HepG2 (cell line): ENCODE data around the gene CS. TPM values are rescaled to one million over a fixed set of nuclear protein-coding genes. Genes with fewer than 3 reads are reported as not detected.

ENCODE experiments used
- ATAC-seq: fragments of 200-7000 bp; cut with Tn5 transposase; 3 replicates; pipeline ENCODE4 v1.9.1; 2020; ENCODE audit warnings: mild to moderate bottlenecking, moderate library complexity
- BruUV-seq: library from RNA; stranded (reverse); fragments of 400-500 nt; replicated peaks from 2 replicates; lab custom pipeline; 2021; lab: Mats Ljungman, UMichigan
- CTCF ChIA-PET: fragments of 300-600 bp; formaldehyde crosslinking; extraction: SDS; loops from one replicate; lab custom pipeline; 2021; ENCODE audit warnings: low total read pairs, inconsistent platforms, low intra/inter-chr PET ratio; lab: Yijun Ruan, JAX
- POLR2A ChIA-PET: fragments of 350-600 bp; sonication (Branson Sonifier 250); formaldehyde crosslinking; loops from one replicate; lab custom pipeline; 2020; ENCODE audit warnings: antibody characterized with exemption, inconsistent platforms; lab: Yijun Ruan, JAX
- DNase-seq: peaks from one replicate; pipeline ENCODE4 v3.0.0-alpha.2; 2015; ENCODE audit warnings: low spot score
- FAIRE-seq: peaks from 3 replicates; lab custom pipeline; 2011; peaks lifted over from hg19 to GRCh38; lab: Jason Lieb, UNC
- H2AFZ ChIP-seq: one replicate; pipeline ENCODE4 v1.6.1; 2011; ENCODE audit warnings: low read length, inconsistent platforms
- H3K27ac ChIP-seq: fragments of 300-600 bp; 3 replicates; pipeline ENCODE4 v1.8.0; 2011; ENCODE audit warnings: mixed run types, mild to moderate bottlenecking, mixed read lengths, low read length, inconsistent platforms; ENCODE audit not compliant: insufficient read depth; ENCODE audit errors: extremely low read length
- H3K27me3 ChIP-seq, 2 experiments: fragments of 200-600 bp in 1 of 2; 2 replicates in 1 of 2; 3 replicates in 1 of 2; pipeline versions ENCODE4 v1.6.0 to v1.8.0; 2011; ENCODE audit warnings: low read length in 2 of 2, mild to moderate bottlenecking in 2 of 2, moderate library complexity in 2 of 2, inconsistent platforms in 1 of 2; ENCODE audit not compliant: insufficient read depth in 2 of 2, control insufficient read depth in 1 of 2
- H3K36me3 ChIP-seq, 2 experiments: fragments of 200-600 bp in 1 of 2; replicated peaks in 1 of 2; 2 replicates in 1 of 2; 3 replicates in 1 of 2; pipeline versions ENCODE4 v1.5.1 to v1.8.0; 2011; ENCODE audit warnings: low read length in 2 of 2, inconsistent platforms in 1 of 2; ENCODE audit not compliant: insufficient read depth in 2 of 2, control insufficient read depth in 1 of 2
- H3K4me1 ChIP-seq: 2 replicates; pipeline ENCODE4 v1.5.1; 2012; ENCODE audit warnings: low read length, inconsistent platforms; ENCODE audit not compliant: insufficient read depth
- H3K4me2 ChIP-seq: 2 replicates; pipeline ENCODE4 v1.6.0; 2011; ENCODE audit warnings: low read depth, low read length, inconsistent platforms
- H3K4me3 ChIP-seq, 3 experiments: fragments of 200-600 bp in 1 of 3; sonication (generic), shearing (Covaris generic) in 1 of 3; replicated peaks in 1 of 3; 2 replicates each; pipeline ENCODE4 v1.5.1; 2011 to 2016; ENCODE audit warnings: low read length in 3 of 3, inconsistent platforms in 2 of 3, low read depth in 2 of 3, mild to moderate bottlenecking in 2 of 3, control low read depth in 1 of 3, mixed read lengths in 1 of 3; ENCODE audit not compliant: insufficient read depth in 1 of 3
- H3K79me2 ChIP-seq: one replicate; pipeline ENCODE4 v1.6.1; 2011; ENCODE audit warnings: low read length, inconsistent platforms; ENCODE audit not compliant: insufficient read depth
- H3K9ac ChIP-seq: 2 replicates; pipeline ENCODE4 v1.6.0; 2011; ENCODE audit warnings: mild to moderate bottlenecking, low read depth, low read length, inconsistent platforms; ENCODE audit not compliant: insufficient read depth
- H3K9me3 ChIP-seq: 2 replicates; pipeline ENCODE4 v1.5.1; 2012; ENCODE audit warnings: mild to moderate bottlenecking, low read length
- H4K20me1 ChIP-seq: 2 replicates; pipeline ENCODE4 v1.6.0; 2011; ENCODE audit warnings: inconsistent platforms, mild to moderate bottlenecking, low read length, moderate library complexity; ENCODE audit not compliant: insufficient read depth
- CENPX ChIP-seq: sonication (generic); formaldehyde crosslinking; IDR thresholded peaks from 2 replicates; pipeline ENCODE4 v1.9.0; 2021; ENCODE audit warnings: mild to moderate bottlenecking, missing genetic modification reagents, moderate library complexity
- GATAD2A ChIP-seq: IDR thresholded peaks from 2 replicates; pipeline ENCODE4 v1.6.1; 2016
- KLF16 ChIP-seq, 2 experiments: sonication (generic) in 1 of 2; formaldehyde crosslinking in 1 of 2; IDR thresholded peaks; 2 replicates each; pipeline versions ENCODE4 v1.6.1 to v1.8.0; 2016 to 2023; ENCODE audit warnings: missing genetic modification reagents in 2 of 2, missing compliant biosample characterization in 1 of 2
- MYC ChIP-seq: sonication (generic); formaldehyde crosslinking; IDR thresholded peaks from 2 replicates; pipeline ENCODE4 v1.9.0; 2021; ENCODE audit warnings: missing genetic modification reagents, borderline replicate concordance
- TEAD2 ChIP-seq: sonication (generic); formaldehyde crosslinking; IDR thresholded peaks from 2 replicates; pipeline ENCODE4 v1.9.0; 2021; ENCODE audit warnings: missing genetic modification reagents
- ZNF17 ChIP-seq: sonication (generic); formaldehyde crosslinking; IDR thresholded peaks from 2 replicates; pipeline ENCODE4 v1.5.0; 2020; ENCODE audit warnings: mild to moderate bottlenecking, missing genetic modification reagents
- ZNF264 ChIP-seq: sonication (generic); formaldehyde crosslinking; IDR thresholded peaks from 2 replicates; pipeline ENCODE4 v1.4.0; 2020; ENCODE audit warnings: missing genetic modification reagents
- ZNF839 ChIP-seq: sonication (generic); formaldehyde crosslinking; IDR thresholded peaks from 2 replicates; pipeline ENCODE4 v1.4.0; 2020; ENCODE audit warnings: missing genetic modification reagents, mild to moderate bottlenecking, borderline replicate concordance
- ZNF841 ChIP-seq: sonication (generic); formaldehyde crosslinking; IDR thresholded peaks from 2 replicates; pipeline ENCODE4 v1.8.1; 2023; ENCODE audit warnings: missing genetic modification reagents, borderline replicate concordance
- WGBS: methylation state at CpG from one replicate; pipeline ENCODE4 v1.1.6; 2017; ENCODE audit warnings: low lambda C conversion rate; 5-methylcytosine and 5-hydroxymethylcytosine counted together
- in situ Hi-C: cut with HindIII; loops from 2 replicates; pipeline ENCODE4 v1.10.0; 2017; ENCODE audit warnings: low pct_unique_long_range_greater_than_20kb; ENCODE audit not compliant: extremely low pct_ligation_motif_present
- intact Hi-C: fragments of 100-400 bp; cut with micrococcal nuclease; formaldehyde crosslinking; loops from one replicate; pipeline ENCODE4 v1.10.0; 2022; ENCODE audit not compliant: unreplicated experiment
- polyA plus RNA-seq, 8 experiments: library from polyadenylated mRNA; depleted of rRNA in 3 of 8; stranded (reverse) in 7 of 8; unstranded in 1 of 8; fragments of >200 nt; fragmentation: Illumina TruSeq in 4 of 8; extraction: Trizol in 4 of 8; gene quantifications; 2 replicates each; pipeline versions ENCODE4 v1.2.1 to v1.2.3, GENCODE V29; 2011 to 2016; ENCODE audit warnings: low read depth in 4 of 8, missing spikeins in 1 of 8, mixed read lengths in 1 of 8; ENCODE audit not compliant: insufficient read depth in 1 of 8
- total RNA-seq, 5 experiments: library from RNA; depleted of rRNA; stranded (reverse); fragments of >200 nt; fragmentation: Illumina TruSeq; extraction: Trizol; gene quantifications; 2 replicates each; pipeline ENCODE4 v1.2.3, GENCODE V29; 2016; ENCODE audit warnings: low read depth in 1 of 5
- TF ChIP-seq, protein P1 (sequence below): sonication (generic); formaldehyde crosslinking; IDR thresholded peaks from 2 replicates; pipeline ENCODE4 v1.4.0; 2020; ENCODE audit warnings: low read depth, mild to moderate bottlenecking, missing genetic modification reagents
- TF ChIP-seq, protein P2 (sequence below): IDR thresholded peaks from 2 replicates; pipeline ENCODE4 v1.6.1; 2016; ENCODE audit warnings: control low read depth

Gene CS
- total and polyA plus RNA-seq, 2 of the 13 experiments (the other 11 are each of a cell fraction or from before 2014, with no cell fraction given): 173 to 175 TPM

DNA sequence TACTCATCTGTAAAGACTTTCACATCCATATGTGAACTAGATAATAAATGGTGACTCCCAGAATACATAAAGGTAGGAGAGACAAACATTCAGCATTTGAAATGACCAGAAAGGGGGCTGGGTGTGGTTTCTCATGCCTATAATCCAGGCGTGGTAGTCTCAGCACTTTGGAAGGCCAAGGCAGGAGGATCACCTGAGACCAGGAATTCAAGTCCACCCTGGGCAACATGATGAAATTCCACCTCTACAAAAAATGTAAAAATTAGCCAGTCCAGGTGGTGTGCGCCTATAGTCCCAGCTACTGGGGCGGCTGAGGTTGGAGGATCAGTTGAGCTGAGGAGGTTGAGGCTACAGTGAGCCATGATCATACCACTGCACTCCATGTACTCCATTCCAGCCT is 4.1 kb upstream of the CS start:
- Histone ChIP-seq H3K4me3 (no peak overlapping the region), H3K4me2 (no peak overlapping the region), H3K9me3 (no peaks in the 10 kb centered on the region), H3K36me3 (peaks cover 4 to 15% of the 10 kb centered on the region in 2 experiments; a peak in 3 of 5 replicates), H3K27me3 (no peaks in the 10 kb centered on the region; a peak in 1 of 5 replicates), H2AFZ (no peak overlapping the region), H3K79me2 (peaks cover 5% of the 10 kb centered on the region), H3K4me1 (peaks cover 31% of the 10 kb centered on the region), H3K9ac (no peak overlapping the region), H4K20me1 (no peaks in the 10 kb centered on the region), H3K27ac (no peak overlapping the region)
- TF ChIP-seq ZNF841 (no peak), CENPX (no peak), MYC (CRISPR knock-in tag) (no peak), ZNF839 (no peak), GATAD2A (CRISPR knock-in tag) (no peak), ZNF264 (no peak), ZNF17 (no peak), KLF16 (CRISPR knock-in tag; IDR thresholded peaks at IDR 0.05) (no peak), TEAD2 (CRISPR knock-in tag) (no peak)
- TF ChIP-seq, protein P1, sequence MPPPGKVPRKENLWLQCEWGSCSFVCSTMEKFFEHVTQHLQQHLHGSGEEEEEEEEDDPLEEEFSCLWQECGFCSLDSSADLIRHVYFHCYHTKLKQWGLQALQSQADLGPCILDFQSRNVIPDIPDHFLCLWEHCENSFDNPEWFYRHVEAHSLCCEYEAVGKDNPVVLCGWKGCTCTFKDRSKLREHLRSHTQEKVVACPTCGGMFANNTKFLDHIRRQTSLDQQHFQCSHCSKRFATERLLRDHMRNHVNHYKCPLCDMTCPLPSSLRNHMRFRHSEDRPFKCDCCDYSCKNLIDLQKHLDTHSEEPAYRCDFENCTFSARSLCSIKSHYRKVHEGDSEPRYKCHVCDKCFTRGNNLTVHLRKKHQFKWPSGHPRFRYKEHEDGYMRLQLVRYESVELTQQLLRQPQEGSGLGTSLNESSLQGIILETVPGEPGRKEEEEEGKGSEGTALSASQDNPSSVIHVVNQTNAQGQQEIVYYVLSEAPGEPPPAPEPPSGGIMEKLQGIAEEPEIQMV (CRISPR knock-in tag): no peak
- TF ChIP-seq, protein P2, sequence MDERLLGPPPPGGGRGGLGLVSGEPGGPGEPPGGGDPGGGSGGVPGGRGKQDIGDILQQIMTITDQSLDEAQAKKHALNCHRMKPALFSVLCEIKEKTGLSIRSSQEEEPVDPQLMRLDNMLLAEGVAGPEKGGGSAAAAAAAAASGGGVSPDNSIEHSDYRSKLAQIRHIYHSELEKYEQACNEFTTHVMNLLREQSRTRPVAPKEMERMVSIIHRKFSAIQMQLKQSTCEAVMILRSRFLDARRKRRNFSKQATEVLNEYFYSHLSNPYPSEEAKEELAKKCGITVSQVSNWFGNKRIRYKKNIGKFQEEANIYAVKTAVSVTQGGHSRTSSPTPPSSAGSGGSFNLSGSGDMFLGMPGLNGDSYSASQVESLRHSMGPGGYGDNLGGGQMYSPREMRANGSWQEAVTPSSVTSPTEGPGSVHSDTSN (CRISPR knock-in tag): no peak
- ChIA-PET POLR2A (interaction anchor here (1.5 kb wide), 1 partner anchor 12 kb away, joined by 7 read pairs; the partner anchor contains the start of gene CNPY2), CTCF (no interaction called here)
- BruUV-seq: no TSS peak
- WGBS: 100% methylated on average over 3 of the region's 3 CpGs
- intact Hi-C loops: no loop called here
- in situ Hi-C loops: no loop called here
- ATAC-seq (no peak), DNase-seq (no peak), FAIRE-seq (no peak)
